Gastrocnemius medialis (tissue), 4 donors: ENCODE results near the gene KCNH6.

Experiments used
- CTCF ChIP-seq, 5 experiments: fragments of 450-650 bp in 3 of 5; fragments of 200-600 bp in 2 of 5; sonication (generic) in 2 of 5; IDR thresholded peaks in 4 of 5; conservative IDR thresholded peaks in 1 of 5; 1 replicate in 4 of 5; 2 replicates in 1 of 5; pipeline ENCODE4 v1.5.1; 2016 to 2019; ENCODE audit warnings: antibody characterized with exemption in 5 of 5, mild to moderate bottlenecking in 3 of 5, moderate library complexity in 3 of 5
- POLR2A ChIP-seq, 2 donors: fragments of 450-650 bp; IDR thresholded peaks; one replicate each; pipeline ENCODE4 v1.6.1; 2017; ENCODE audit warnings: antibody characterized with exemption in 2 of 2, mild to moderate bottlenecking in 2 of 2, moderate library complexity in 2 of 2

DNA sequence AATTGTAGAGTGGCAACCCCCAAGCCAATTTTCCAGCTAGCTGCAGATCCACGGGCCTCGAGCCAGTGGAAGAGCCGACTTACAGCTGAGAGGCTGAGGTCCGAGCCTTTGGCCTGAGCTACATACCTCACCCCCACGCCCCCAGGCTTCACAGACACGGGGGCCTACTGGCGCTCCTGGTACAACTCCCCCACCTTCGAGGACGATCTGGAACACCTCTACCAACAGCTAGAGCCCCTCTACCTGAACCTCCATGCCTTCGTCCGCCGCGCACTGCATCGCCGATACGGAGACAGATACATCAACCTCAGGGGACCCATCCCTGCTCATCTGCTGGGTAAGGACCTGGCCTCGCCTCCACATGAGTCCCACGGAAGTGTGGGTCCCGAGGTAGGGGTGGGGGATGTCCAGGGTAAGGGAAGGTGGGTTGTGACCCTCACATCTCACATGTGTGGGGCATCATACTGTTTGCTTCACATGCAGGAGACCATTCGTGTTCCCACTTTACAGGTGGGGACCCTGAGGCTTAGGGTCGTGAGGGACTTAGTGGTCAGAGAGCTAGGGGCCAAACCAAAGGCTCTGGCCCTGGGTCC, 42.9 kb upstream of the KCNH6 start:
- no peak for TF ChIP-seq POLR2A (IDR thresholded peaks at IDR 0.05)
- no peak for TF ChIP-seq CTCF (IDR thresholded peaks at IDR 0.05 in 4 of 5, conservative IDR thresholded peaks at IDR 0.05 in 1 of 5)
